ENCODE results near the gene ANKS4B.

DNA sequence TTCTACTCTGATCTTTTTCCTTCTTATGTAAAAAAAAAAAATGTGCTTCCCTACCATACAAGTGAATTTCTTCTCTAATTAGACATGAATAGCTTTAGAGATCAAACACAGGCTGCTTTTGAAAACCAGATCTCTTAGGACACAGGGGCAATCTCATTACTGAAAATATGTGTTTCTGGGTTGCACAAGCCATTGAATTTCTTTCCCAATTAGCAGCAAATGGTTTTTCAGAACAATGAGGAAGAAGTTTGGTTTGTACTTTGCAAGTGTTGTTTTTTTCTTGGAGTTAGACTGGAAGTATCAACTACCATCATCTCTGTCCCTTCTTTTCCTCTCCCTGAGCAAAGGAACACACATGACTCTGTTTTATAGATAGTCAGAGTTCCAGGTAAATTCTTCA, 5.6 kb upstream of the ANKS4B start:
- TF ChIP-seq POLR2A (IDR thresholded peaks at IDR 0.05; ENCODE audit: low read length) = no peak
- TF ChIP-seq GATA1 (IDR thresholded peaks at IDR 0.05; ENCODE audit: low read depth, low read length) = no peak
